ENCODE results near the gene CAPN12.
A peak's percentile ranks its signal among the peaks of the same experiment; 100 is the strongest.

Gene CAPN12

DNA sequence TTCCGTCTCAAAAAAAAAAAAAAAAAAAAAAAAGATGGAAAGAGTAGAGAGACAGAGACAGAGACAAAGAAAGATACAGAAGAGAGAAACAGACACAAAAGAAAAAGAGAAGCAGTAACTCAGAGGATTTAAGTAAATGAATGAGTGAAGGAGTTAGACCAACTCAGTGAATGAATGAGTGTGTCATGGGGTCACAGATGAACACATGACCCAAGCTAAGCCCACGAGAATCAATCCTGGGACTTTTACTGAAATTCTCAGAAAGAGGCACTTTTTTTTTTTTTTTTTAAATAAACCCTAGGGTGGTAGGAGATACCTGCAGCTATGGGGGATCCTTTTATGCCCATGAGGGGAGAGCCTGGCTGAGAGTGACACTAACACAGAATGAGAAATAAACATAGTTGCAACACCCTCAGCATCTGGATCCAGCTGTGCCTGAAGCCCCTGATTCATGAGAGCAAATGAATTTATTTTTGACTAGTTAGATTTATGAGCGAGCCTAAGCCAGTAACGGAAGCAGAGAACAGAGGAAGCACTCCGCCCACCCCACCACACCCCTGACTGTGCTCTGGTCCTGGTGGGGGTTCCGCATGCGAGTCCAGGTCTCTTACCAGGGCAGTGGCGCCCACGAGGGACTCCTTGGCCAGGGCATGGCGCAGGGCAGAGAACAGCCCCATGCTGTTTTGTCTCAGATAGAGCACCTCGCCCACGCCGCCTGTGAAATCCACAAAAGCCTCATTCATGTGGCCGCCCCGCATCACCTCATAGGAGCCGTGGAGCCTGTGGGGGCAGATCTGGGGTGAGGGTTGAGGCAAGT lies 4.6 kb downstream of the CAPN12 start:
- ChIA-PET CTCF (interaction anchor here (1.1 to 1.2 kb wide), 2 partner anchors 26 to 191 kb away, joined by 3 read pairs; partner anchors contain the start of genes MRPS12 and SARS2), POLR2A (interaction anchor here (0.6 kb wide), 1 partner anchor 99 kb away, joined by 7 read pairs; no protein-coding TSS in a partner anchor)
- Histone ChIP-seq H3K4me3 (ENCODE audit: control insufficient read depth in 1 of 7, extremely low read depth in 1 of 7, insufficient read depth in 4 of 7, low read depth in 2 of 7, low read length in 6 of 7) (no peak overlapping the region), H3K27me3 (replicated peaks in 2 of 5; ENCODE audit: control insufficient read depth in 4 of 5, insufficient read depth in 5 of 5, low read length in 4 of 5) (no peaks in the 10 kb centered on the region), H3K27ac (ENCODE audit: insufficient read depth in 1 of 2, low read depth in 1 of 2, low read length in 2 of 2, poor library complexity in 1 of 2, severe bottlenecking in 2 of 2) (no peak overlapping the region), H3K4me1 (ENCODE audit: control extremely low read depth in 1 of 4, control insufficient read depth in 4 of 4, insufficient read depth in 4 of 4, low read length in 3 of 4) (peaks cover 0 to 25% (median 22%) of the 10 kb centered on the region in 4 experiments), H3K9me3 (ENCODE audit: control extremely low read depth in 1 of 5, control insufficient read depth in 4 of 5, insufficient read depth in 2 of 5, low read depth in 1 of 5, low read length in 4 of 5) (no peaks in the 10 kb centered on the region), H3K36me3 (ENCODE audit: control insufficient read depth in 4 of 4, insufficient read depth in 4 of 4, low read length in 3 of 4) (no peaks in the 10 kb centered on the region)
- peak in 2 of 3 donors; percentile 38 to 39 for DNase-seq
- WGBS (ENCODE audit: insufficient coverage) = 81% methylated on average over 10 of the region's 16 CpGs

DNA sequence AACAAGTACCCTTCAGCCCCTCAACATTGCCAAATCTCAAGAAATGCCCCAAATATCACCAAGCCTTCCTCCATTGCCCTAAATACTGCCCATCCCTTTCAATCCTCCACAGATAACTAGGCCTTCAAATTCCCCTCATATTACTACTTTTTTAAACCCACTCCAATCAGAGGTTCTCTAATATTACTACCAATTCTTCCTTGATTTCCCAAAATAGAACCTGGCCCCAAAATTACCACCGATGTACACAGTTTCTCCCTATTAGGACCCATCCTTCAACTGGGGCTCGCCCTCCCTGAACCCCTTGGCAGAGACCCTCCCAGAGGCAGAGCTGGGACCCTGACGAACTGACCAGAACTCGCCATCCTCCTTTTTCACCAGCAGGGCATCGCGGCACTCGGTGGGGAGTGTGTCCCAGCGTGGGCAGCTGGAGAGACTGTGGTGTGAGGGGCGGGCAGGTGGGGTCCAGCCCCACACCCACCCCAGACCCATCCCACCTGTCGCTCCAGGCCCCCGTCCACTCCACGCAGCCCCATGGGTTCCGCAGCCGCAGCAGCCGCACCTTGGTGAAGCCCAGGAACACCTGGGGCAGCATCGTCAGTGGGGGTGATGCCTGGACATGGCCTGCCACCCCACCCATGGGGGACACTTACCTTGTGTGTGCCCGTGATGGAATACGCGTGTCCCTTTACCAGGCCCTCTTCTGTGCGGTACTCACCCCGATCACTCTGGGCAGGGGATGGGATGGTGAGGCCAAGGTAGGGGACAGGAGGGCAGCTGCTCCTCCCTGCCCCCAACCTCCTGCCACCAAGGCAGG lies 6.1 kb downstream of the CAPN12 start:
- Histone ChIP-seq H3K4me1 (ENCODE audit: control extremely low read depth in 1 of 4, control insufficient read depth in 4 of 4, insufficient read depth in 4 of 4, low read length in 3 of 4) (peaks cover 3 to 40% (median 36%) of the 10 kb centered on the region in 4 experiments), H3K4me3 (ENCODE audit: control insufficient read depth in 1 of 7, extremely low read depth in 1 of 7, insufficient read depth in 4 of 7, low read depth in 2 of 7, low read length in 6 of 7) (peak overlapping the region in 1 of 7 experiments; percentile 73), H3K27ac (ENCODE audit: insufficient read depth in 1 of 2, low read depth in 1 of 2, low read length in 2 of 2, poor library complexity in 1 of 2, severe bottlenecking in 2 of 2) (no peak overlapping the region), H3K36me3 (ENCODE audit: control insufficient read depth in 4 of 4, insufficient read depth in 4 of 4, low read length in 3 of 4) (no peaks in the 10 kb centered on the region), H3K9me3 (ENCODE audit: control extremely low read depth in 1 of 5, control insufficient read depth in 4 of 5, insufficient read depth in 2 of 5, low read depth in 1 of 5, low read length in 4 of 5) (no peaks in the 10 kb centered on the region), H3K27me3 (replicated peaks in 2 of 5; ENCODE audit: control insufficient read depth in 4 of 5, insufficient read depth in 5 of 5, low read length in 4 of 5) (no peaks in the 10 kb centered on the region)
- DNase-seq = no peak
- CTCF ChIA-PET = no interaction called here
- 98% methylated on average over 11 of the region's 21 CpGs for WGBS (ENCODE audit: insufficient coverage)
- POLR2A ChIA-PET = interaction anchor here (0.6 kb wide), 1 partner anchor 28 kb away, joined by 3 read pairs; no protein-coding TSS in a partner anchor

DNA sequence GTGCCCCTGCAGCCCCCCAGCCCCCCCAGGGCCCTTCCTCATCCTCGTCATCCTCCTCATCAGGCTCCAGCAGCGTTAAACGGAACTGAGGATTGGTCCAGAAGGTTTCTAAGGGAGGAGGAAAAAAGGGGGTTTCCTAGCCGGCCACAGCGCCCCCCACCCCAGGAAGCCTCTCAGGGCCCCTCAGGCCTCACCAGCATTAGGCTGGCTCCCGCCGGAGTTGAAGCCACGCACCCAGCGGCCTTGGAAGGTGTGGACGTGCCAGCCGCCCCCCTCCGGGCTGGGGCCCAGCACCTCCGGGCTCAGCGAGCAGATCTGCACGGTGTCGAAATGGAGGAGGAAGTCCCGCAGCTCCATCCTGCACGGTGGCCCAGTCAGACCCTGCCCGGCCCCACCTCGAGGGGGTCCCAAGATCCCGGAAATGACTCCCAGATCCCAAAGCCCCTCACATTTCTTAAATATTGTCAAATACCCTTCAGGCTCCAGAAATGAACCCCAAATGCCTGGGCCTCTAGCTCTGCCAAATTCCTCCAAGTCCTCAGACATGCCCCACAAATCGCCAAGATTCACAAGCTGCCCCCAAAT lies 6.9 kb downstream of the CAPN12 start:
- H3K4me3 ChIP-seq (ENCODE audit: control insufficient read depth in 1 of 7, extremely low read depth in 1 of 7, insufficient read depth in 4 of 7, low read depth in 2 of 7, low read length in 6 of 7) = peak overlapping the region in 6 of 7 experiments; percentile 11 to 73 (median 46)
- POLR2A ChIA-PET = interaction anchor here (0.6 kb wide), 1 partner anchor 29 kb away, joined by 3 read pairs; no protein-coding TSS in a partner anchor
- H3K9me3 ChIP-seq (ENCODE audit: control extremely low read depth in 1 of 5, control insufficient read depth in 4 of 5, insufficient read depth in 2 of 5, low read depth in 1 of 5, low read length in 4 of 5) = no peaks in the 10 kb centered on the region
- peak in 2 of 3 donors; percentile 76 to 77 for DNase-seq
- peaks cover 3 to 41% (median 37%) of the 10 kb centered on the region in 4 experiments for H3K4me1 ChIP-seq (ENCODE audit: control extremely low read depth in 1 of 4, control insufficient read depth in 4 of 4, insufficient read depth in 4 of 4, low read length in 3 of 4)
- WGBS (ENCODE audit: insufficient coverage) = 6% methylated on average over 15 of the region's 22 CpGs
- H3K36me3 ChIP-seq (ENCODE audit: control insufficient read depth in 4 of 4, insufficient read depth in 4 of 4, low read length in 3 of 4) = peaks cover 0 to 4% (median 2%) of the 10 kb centered on the region in 4 experiments
- H3K27ac ChIP-seq (ENCODE audit: insufficient read depth in 1 of 2, low read depth in 1 of 2, low read length in 2 of 2, poor library complexity in 1 of 2, severe bottlenecking in 2 of 2) = no peak overlapping the region
- CTCF ChIA-PET = no interaction called here
- no peaks in the 10 kb centered on the region for H3K27me3 ChIP-seq (replicated peaks in 2 of 5; ENCODE audit: control insufficient read depth in 4 of 5, insufficient read depth in 5 of 5, low read length in 4 of 5)

DNA sequence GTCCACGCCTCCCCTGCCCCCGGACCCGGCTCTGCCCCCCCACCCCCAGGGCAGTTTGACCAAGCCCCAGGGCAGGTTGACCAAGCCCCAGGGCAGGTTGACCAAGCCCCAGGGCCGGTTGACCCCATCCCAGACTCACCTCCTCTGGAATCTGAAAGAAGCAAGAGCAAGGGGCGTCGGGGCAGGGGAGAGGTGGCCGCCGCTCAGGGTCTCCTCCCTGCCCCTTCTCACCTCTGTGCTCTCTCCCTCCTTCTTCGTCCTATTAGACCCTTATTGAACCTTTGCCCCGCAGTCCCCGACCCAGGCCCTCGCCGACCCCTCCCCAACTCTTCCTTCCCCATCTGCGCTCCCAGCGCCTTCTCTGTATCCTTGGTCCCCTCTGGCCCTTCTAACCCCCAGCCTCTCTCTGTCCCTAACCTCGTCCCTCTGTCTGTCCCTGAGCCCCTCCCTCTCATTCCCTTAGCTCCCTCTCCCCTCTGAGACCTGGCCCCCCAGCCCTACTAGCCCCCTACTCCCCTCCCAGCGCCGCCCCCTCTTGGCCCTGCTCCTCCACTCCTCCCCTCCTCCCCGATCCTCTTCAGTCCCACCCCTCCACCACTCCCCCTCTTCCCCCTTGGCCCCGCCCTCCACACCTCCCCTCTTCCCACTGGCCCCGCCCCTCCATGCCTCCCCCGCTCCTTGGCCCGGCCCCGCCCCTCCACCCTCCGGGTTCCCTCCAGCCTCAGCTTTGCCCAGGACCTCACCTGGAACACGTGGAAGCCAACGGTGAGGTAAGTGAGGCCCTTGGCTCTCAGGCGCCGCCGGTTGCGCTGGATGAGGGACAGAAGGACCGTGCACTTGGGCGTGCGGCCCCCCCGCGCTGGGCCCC lies 7.6 kb downstream of the CAPN12 start:
- Histone ChIP-seq H3K36me3 (ENCODE audit: control insufficient read depth in 4 of 4, insufficient read depth in 4 of 4, low read length in 3 of 4) (peaks cover 0 to 7% (median 3%) of the 10 kb centered on the region in 4 experiments), H3K27ac (ENCODE audit: insufficient read depth in 1 of 2, low read depth in 1 of 2, low read length in 2 of 2, poor library complexity in 1 of 2, severe bottlenecking in 2 of 2) (no peak overlapping the region), H3K27me3 (replicated peaks in 2 of 5; ENCODE audit: control insufficient read depth in 4 of 5, insufficient read depth in 5 of 5, low read length in 4 of 5) (no peaks in the 10 kb centered on the region), H3K4me3 (ENCODE audit: control insufficient read depth in 1 of 7, extremely low read depth in 1 of 7, insufficient read depth in 4 of 7, low read depth in 2 of 7, low read length in 6 of 7) (peak overlapping the region; percentile 11 to 73 (median 57)), H3K9me3 (ENCODE audit: control extremely low read depth in 1 of 5, control insufficient read depth in 4 of 5, insufficient read depth in 2 of 5, low read depth in 1 of 5, low read length in 4 of 5) (no peaks in the 10 kb centered on the region), H3K4me1 (ENCODE audit: control extremely low read depth in 1 of 4, control insufficient read depth in 4 of 4, insufficient read depth in 4 of 4, low read length in 3 of 4) (peaks cover 3 to 41% (median 37%) of the 10 kb centered on the region in 4 experiments)
- WGBS (ENCODE audit: insufficient coverage) = under 1% methylated on average over 15 of the region's 36 CpGs
- ChIA-PET CTCF (no interaction called here), POLR2A (no interaction called here)
- DNase-seq = peak; percentile 55 to 71 (median 70)

DNA sequence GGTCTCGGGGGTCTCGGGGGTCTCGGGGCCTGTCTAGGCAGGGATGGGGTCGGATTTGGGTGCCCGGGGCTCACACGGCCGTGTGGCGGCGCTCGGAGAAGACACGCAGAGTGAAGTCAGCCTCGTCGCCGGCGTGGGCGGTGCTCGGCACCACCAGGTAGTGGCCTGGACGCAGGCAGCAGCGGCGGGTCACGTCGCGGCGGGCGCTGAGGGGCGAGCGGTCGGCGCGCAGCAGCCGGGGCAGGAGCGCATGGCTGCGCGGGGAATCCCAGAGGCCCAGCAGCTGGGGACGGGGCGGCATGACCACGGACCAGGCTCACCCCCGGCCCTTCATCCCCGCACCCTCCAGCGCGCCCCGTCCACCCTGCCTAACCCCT lies 8.2 kb downstream of the CAPN12 start:
- CTCF ChIA-PET = interaction anchor here (1.5 kb wide), 1 partner anchor 13 kb away, joined by 3 read pairs; no protein-coding TSS in a partner anchor
- H3K27ac ChIP-seq (ENCODE audit: insufficient read depth in 1 of 2, low read depth in 1 of 2, low read length in 2 of 2, poor library complexity in 1 of 2, severe bottlenecking in 2 of 2) = no peak overlapping the region
- DNase-seq = peak; percentile 50 to 76 (median 64)

DNA sequence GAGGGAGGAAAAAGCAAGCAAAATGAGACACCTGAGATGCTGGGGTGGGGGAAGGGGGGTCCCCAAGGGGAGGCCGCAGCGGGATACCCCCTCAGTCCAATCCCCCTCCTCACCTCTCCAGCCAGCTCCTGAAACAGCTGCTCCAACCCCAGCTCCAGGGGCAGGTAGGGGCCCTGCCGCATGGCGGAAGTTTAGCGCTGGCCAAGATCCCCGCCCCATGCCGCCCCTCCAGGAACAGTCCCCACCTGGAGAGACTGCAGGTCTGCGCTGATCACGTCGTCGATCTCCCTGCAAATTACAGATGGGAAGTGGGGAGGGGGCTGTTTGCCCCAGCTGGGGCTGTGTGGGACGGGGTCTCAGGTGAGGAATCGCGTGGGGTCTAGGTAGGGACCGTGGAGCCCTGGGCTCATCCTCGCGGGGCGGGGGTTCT lies 9.0 kb downstream of the CAPN12 start:
- ChIA-PET POLR2A (no interaction called here), CTCF (interaction anchor here (1.4 to 2.9 kb wide), 4 partner anchors 13 to 191 kb away, joined by 3 to 7 read pairs (median 4); no protein-coding TSS in a partner anchor)
- Histone ChIP-seq H3K27ac (ENCODE audit: insufficient read depth in 1 of 2, low read depth in 1 of 2, low read length in 2 of 2, poor library complexity in 1 of 2, severe bottlenecking in 2 of 2) (no peak overlapping the region), H3K4me3 (ENCODE audit: control insufficient read depth in 1 of 7, extremely low read depth in 1 of 7, insufficient read depth in 4 of 7, low read depth in 2 of 7, low read length in 6 of 7) (peak overlapping the region in 6 of 7 experiments; percentile 42 to 71 (median 46)), H3K4me1 (ENCODE audit: control extremely low read depth in 1 of 4, control insufficient read depth in 4 of 4, insufficient read depth in 4 of 4, low read length in 3 of 4) (peaks cover 3 to 41% (median 37%) of the 10 kb centered on the region in 4 experiments), H3K9me3 (ENCODE audit: control extremely low read depth in 1 of 5, control insufficient read depth in 4 of 5, insufficient read depth in 2 of 5, low read depth in 1 of 5, low read length in 4 of 5) (no peaks in the 10 kb centered on the region), H3K36me3 (ENCODE audit: control insufficient read depth in 4 of 4, insufficient read depth in 4 of 4, low read length in 3 of 4) (peaks cover 0 to 20% (median 17%) of the 10 kb centered on the region in 4 experiments), H3K27me3 (replicated peaks in 2 of 5; ENCODE audit: control insufficient read depth in 4 of 5, insufficient read depth in 5 of 5, low read length in 4 of 5) (no peaks in the 10 kb centered on the region)
- DNase-seq = peak in 2 of 3 donors; percentile 42 to 55
- WGBS (ENCODE audit: insufficient coverage) = 14% methylated on average over 6 of the region's 18 CpGs

More for the DNA sequence above, 8.2 kb downstream of the CAPN12 start:
- Histone ChIP-seq H3K36me3 (ENCODE audit: control insufficient read depth in 4 of 4, insufficient read depth in 4 of 4, low read length in 3 of 4) (peaks cover 0 to 13% (median 9%) of the 10 kb centered on the region in 4 experiments), H3K27me3 (replicated peaks in 2 of 5; ENCODE audit: control insufficient read depth in 4 of 5, insufficient read depth in 5 of 5, low read length in 4 of 5) (no peaks in the 10 kb centered on the region), H3K4me1 (ENCODE audit: control extremely low read depth in 1 of 4, control insufficient read depth in 4 of 4, insufficient read depth in 4 of 4, low read length in 3 of 4) (peaks cover 3 to 41% (median 37%) of the 10 kb centered on the region in 4 experiments), H3K9me3 (ENCODE audit: control extremely low read depth in 1 of 5, control insufficient read depth in 4 of 5, insufficient read depth in 2 of 5, low read depth in 1 of 5, low read length in 4 of 5) (no peaks in the 10 kb centered on the region), H3K4me3 (ENCODE audit: control insufficient read depth in 1 of 7, extremely low read depth in 1 of 7, insufficient read depth in 4 of 7, low read depth in 2 of 7, low read length in 6 of 7) (peak overlapping the region; percentile 32 to 73 (median 57))
- POLR2A ChIA-PET = no interaction called here
- under 1% methylated on average over 39 of the region's 42 CpGs for WGBS (ENCODE audit: insufficient coverage)
